PC-9 (cell line): ENCODE measurements around the gene APOE. TPM values are rescaled to one million over a fixed set of nuclear protein-coding genes. Genes with fewer than 3 reads are reported as not detected.
"Not testable (repeated sequence)": the region's sequence is repeated elsewhere in the genome, so short reads cannot be mapped to it uniquely, and the experiment has no call there.

Source experiments
- BruUV-seq: library from RNA; stranded (reverse); fragments of 400-500 nt; replicated peaks from 2 replicates; lab custom pipeline; 2021; lab: Mats Ljungman, UMichigan
- CTCF ChIA-PET: fragments of 300-600 bp; sonication (Branson Sonifier 250); formaldehyde crosslinking; loops from one replicate; lab custom pipeline; 2022; ENCODE audit warnings: antibody characterized with exemption; lab: Charles Lee
- POLR2A ChIA-PET: fragments of 300-600 bp; sonication (Branson Sonifier 250); formaldehyde crosslinking; loops from one replicate; lab custom pipeline; 2022; ENCODE audit warnings: antibody characterized with exemption; ENCODE audit not compliant: unreplicated experiment; lab: Charles Lee
- DNase-seq, 2 experiments: peaks; one replicate each; pipeline versions ENCODE4 v3.0.0 to v3.0.0-alpha.2; 2015 to 2022; ENCODE audit warnings: mixed read lengths in 1 of 2
- H2AFZ ChIP-seq: fragments of 200-600 bp; sonication (generic); 2 replicates; pipeline ENCODE4 v1.8.1; 2017; ENCODE audit warnings: antibody characterized with exemption
- H3F3A ChIP-seq: fragments of 200-600 bp; sonication (generic); 2 replicates; pipeline ENCODE4 v1.8.1; 2017; ENCODE audit warnings: antibody characterized with exemption, mild to moderate bottlenecking, low read depth; ENCODE audit not compliant: insufficient read depth
- H3K27ac ChIP-seq: fragments of 200-600 bp; sonication (generic); 2 replicates; pipeline ENCODE4 v1.6.1; 2016; ENCODE audit warnings: mixed run types
- H3K27me3 ChIP-seq: fragments of 200-600 bp; sonication (generic); 2 replicates; pipeline ENCODE4 v1.6.1; 2016; ENCODE audit warnings: low read depth, mixed run types; ENCODE audit not compliant: insufficient read depth
- H3K36me3 ChIP-seq: fragments of 200-600 bp; sonication (generic); 2 replicates; pipeline ENCODE4 v1.6.1; 2016; ENCODE audit warnings: low read depth, mixed run types
- H3K4me1 ChIP-seq: fragments of 200-600 bp; sonication (generic); replicated peaks from 2 replicates; pipeline ENCODE4 v1.6.1; 2016; ENCODE audit warnings: mixed run types; ENCODE audit not compliant: insufficient read depth
- H3K4me2 ChIP-seq: fragments of 200-600 bp; sonication (generic); 2 replicates; pipeline ENCODE4 v1.6.1; 2017; ENCODE audit warnings: mixed run types
- H3K4me3 ChIP-seq: fragments of 200-600 bp; sonication (generic); 2 replicates; pipeline ENCODE4 v1.6.1; 2016; ENCODE audit warnings: mixed run types
- H3K79me2 ChIP-seq: fragments of 200-600 bp; sonication (generic); 2 replicates; pipeline ENCODE4 v1.6.1; 2017; ENCODE audit warnings: low read depth, mixed run types
- H3K9me2 ChIP-seq: fragments of 200-600 bp; sonication (generic); 2 replicates; pipeline ENCODE4 v1.8.1; 2017; ENCODE audit warnings: mild to moderate bottlenecking; ENCODE audit not compliant: insufficient read depth
- H3K9me3 ChIP-seq: fragments of 200-600 bp; sonication (generic); 2 replicates; pipeline ENCODE4 v1.8.1; 2016; ENCODE audit warnings: low read depth; ENCODE audit not compliant: insufficient read depth
- H4K20me1 ChIP-seq: fragments of 200-600 bp; sonication (generic); 2 replicates; pipeline ENCODE4 v1.8.1; 2017; ENCODE audit not compliant: insufficient read depth
- EZH2 ChIP-seq: fragments of 200-600 bp; sonication (generic); IDR thresholded peaks from 2 replicates; pipeline ENCODE4 v1.8.0; 2017; ENCODE audit warnings: antibody characterized with exemption, low read depth
- intact Hi-C: fragments of 100-400 bp; cut with micrococcal nuclease; formaldehyde crosslinking; loops from one replicate; pipeline ENCODE4 v1.10.0; 2022; ENCODE audit not compliant: unreplicated experiment
- total RNA-seq: library from RNA; stranded (reverse); gene quantifications from 2 replicates; pipeline ENCODE4 v1.2.3, GENCODE V29; 2021
- TF ChIP-seq, protein P1 (sequence below): fragments of 200-600 bp; sonication (generic); conservative IDR thresholded peaks from 2 replicates; pipeline ENCODE4 v1.6.1; 2017; ENCODE audit warnings: mixed run types, antibody characterized with exemption, mild to moderate bottlenecking, moderate library complexity

APOE gene
- total RNA-seq, 1 experiment from 2014 or later: 11.5 TPM

DNA sequence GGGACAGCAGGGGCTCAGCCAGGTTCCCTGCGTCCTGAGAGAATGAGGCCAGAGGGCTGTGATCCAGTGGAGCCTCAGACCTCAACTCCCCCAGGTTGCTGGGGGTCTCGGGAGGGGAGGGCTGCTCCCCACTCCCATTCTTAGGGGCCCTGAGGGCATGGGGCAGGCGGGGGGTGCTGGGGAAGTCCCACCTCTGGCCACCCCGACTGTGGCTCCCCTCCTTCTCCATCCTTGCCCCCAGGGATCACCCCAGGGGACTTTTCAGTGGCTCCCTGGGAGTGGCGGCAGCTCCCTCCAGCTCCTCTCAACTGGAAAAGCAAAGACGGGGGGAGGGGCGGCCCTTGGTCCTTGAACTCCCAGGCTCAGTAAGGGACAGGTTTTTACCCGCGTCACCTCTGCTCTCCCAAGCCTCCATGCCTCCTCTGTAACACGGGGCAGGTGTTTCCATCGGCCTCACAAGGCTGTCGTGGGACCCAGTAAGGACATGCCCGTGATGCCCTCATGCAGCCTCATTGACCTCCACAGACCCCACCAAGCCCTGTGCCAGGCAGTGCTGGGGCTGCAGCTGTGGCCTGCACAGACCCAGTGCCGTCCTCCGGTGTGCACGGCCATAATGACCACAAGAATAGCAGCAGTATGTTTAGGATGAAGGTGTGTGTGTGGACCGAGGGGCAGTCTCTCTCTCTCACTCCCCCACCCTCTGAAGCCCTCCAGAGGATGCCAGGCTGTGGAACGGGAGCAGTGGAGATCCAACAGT lies 26.1 kb upstream of the APOE start:
- no peak for TF ChIP-seq EZH2
- TF ChIP-seq, protein P1, sequence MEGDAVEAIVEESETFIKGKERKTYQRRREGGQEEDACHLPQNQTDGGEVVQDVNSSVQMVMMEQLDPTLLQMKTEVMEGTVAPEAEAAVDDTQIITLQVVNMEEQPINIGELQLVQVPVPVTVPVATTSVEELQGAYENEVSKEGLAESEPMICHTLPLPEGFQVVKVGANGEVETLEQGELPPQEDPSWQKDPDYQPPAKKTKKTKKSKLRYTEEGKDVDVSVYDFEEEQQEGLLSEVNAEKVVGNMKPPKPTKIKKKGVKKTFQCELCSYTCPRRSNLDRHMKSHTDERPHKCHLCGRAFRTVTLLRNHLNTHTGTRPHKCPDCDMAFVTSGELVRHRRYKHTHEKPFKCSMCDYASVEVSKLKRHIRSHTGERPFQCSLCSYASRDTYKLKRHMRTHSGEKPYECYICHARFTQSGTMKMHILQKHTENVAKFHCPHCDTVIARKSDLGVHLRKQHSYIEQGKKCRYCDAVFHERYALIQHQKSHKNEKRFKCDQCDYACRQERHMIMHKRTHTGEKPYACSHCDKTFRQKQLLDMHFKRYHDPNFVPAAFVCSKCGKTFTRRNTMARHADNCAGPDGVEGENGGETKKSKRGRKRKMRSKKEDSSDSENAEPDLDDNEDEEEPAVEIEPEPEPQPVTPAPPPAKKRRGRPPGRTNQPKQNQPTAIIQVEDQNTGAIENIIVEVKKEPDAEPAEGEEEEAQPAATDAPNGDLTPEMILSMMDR: no peak
- Histone ChIP-seq H3K9me3 (no peaks in the 10 kb centered on the region), H3K27ac (no peak overlapping the region), H3K79me2 (no peaks in the 10 kb centered on the region), H3K4me2 (no peak overlapping the region; the same call in 1 of the 2 replicates), H3K9me2 (no peaks in the 10 kb centered on the region), H4K20me1 (no peaks in the 10 kb centered on the region), H3K27me3 (no peaks in the 10 kb centered on the region), H3K4me1 (peaks cover 42% of the 10 kb centered on the region), H3K4me3 (no peak overlapping the region), H3F3A (peaks cover 26% of the 10 kb centered on the region), H3K36me3 (peaks cover 7% of the 10 kb centered on the region), H2AFZ (no peak overlapping the region)
- CTCF ChIA-PET: interaction anchor here (0.7 kb wide), 2 partner anchors 22 to 32 kb away, joined by 3 to 6 read pairs; no protein-coding TSS in a partner anchor
- no TSS peak for BruUV-seq
- intact Hi-C loops: no loop called here
- no peak for DNase-seq
- POLR2A ChIA-PET: interaction anchor here (0.6 to 0.7 kb wide), 3 partner anchors 10 to 629 kb away, joined by 3 to 5 read pairs (median 3); no protein-coding TSS in a partner anchor

DNA sequence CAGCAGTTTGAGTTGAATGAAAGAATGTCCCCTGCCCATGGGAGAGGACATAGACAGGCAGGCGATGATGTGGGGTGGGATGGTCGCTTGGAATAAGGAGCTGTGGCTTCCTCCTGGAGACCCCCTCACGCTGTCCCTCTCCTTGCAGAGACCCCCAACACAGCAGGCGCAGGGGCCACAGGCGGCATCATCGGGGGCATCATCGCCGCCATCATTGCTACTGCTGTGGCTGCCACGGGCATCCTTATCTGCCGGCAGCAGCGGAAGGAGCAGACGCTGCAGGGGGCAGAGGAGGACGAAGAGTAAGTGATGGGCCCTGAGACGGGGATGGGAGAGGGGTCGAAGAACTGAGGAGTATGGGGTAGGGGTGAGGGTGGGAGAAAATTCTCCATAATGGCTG lies 23.5 kb upstream of the APOE start:
- CTCF ChIA-PET: no interaction called here
- BruUV-seq: no TSS peak
- Histone ChIP-seq H3K9me3 (no peaks in the 10 kb centered on the region), H3K27me3 (no peaks in the 10 kb centered on the region), H4K20me1 (no peaks in the 10 kb centered on the region), H3F3A (peaks cover under 1% of the 10 kb centered on the region), H3K79me2 (no peaks in the 10 kb centered on the region), H3K36me3 (no peaks in the 10 kb centered on the region; the same call in 1 of the 2 replicates), H3K9me2 (no peaks in the 10 kb centered on the region), H3K27ac (no peak overlapping the region), H3K4me2 (no peak overlapping the region), H3K4me1 (peaks cover 16% of the 10 kb centered on the region), H2AFZ (no peak overlapping the region), H3K4me3 (no peak overlapping the region)
- intact Hi-C loops: no loop called here
- TF ChIP-seq EZH2: no peak
- TF ChIP-seq, protein P1: no peak
- POLR2A ChIA-PET: no interaction called here
- no peak for DNase-seq

DNA sequence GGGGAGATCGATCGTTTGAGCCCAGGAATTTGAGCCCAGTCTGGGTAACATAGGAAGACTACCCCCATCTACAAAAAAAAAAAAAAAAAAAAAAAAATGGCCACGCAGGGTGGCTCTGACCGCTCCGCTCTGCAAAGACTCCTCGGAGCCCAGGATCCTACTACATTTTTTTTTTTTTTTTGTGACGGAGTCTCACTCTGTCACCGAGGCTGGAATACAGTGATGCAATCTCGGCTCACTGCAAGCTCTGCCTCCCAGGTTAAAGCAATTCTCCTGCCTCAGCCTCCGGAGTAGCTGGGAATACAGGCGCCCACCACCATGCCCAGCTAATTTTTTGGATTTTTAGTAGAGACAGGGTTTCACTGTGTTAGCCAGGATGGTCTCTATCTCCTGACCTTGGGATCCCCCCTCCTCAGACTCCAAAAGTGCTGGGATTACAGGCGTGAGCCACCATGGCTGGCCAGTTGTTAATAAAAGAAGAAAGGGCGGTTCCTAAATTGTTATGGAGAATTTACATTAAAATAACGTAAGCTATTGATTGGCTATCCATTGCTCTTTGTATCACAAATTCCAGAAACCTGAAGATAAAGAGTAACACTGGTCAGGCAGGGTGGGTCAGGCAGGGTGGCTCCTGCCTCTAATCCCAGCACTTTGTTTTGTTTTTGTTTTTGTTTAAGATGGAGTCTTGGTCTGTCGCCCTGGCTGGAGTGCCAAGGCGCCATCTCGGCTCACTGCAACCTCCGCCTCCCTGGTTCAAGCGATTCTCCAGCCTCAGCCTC lies 22.8 kb upstream of the APOE start:
- BruUV-seq, DNase-seq, H3K27me3 ChIP-seq, H3K79me2 ChIP-seq, CTCF ChIA-PET, H3K27ac ChIP-seq, H3K4me2 ChIP-seq, H3K9me2 ChIP-seq, H2AFZ ChIP-seq, intact Hi-C loops, H4K20me1 ChIP-seq, H3F3A ChIP-seq, H3K36me3 ChIP-seq, POLR2A ChIA-PET, H3K9me3 ChIP-seq, H3K4me3 ChIP-seq: not testable (repeated sequence)
- H3K4me1 ChIP-seq: peaks cover 14% of the 10 kb centered on the region
